Right forelimb (tissue), 1 donor: Measurements from ENCODE around the gene KCNE5.
"Not testable (repeated sequence)": the region's sequence is repeated elsewhere in the genome, so short reads cannot be mapped to it uniquely, and the experiment has no call there.

Experiments
- DNase-seq: peaks from one replicate; pipeline ENCODE4 v3.0.0-alpha.2; 2018

KCNE5 gene

GRCh38 chrX:109601486-109601885 lies 23.5 kb downstream of the KCNE5 start:
- DNase-seq, result no peak

DNA sequence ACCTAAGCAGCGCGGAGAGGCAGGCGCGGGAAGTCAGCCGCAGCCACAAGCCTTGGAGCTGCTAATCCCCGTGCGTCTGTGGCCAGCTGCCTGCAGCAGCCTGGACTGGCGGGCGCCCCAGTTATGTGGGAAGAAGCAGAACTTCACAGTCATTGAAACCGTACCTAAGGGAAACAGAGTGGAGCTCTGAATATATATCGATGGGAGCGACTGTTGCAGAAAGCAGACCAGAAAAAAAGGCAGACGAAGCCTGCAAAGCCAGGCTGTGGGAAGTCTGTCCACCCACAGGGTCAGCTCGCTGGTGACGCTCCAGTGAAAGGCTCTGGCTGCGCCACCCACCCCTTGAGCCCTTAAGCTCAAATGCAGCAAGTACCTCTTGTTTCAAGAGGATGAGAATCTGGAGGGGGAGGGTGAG lies 24.7 kb downstream of the KCNE5 start:
- peak; percentile 55 for DNase-seq

DNA sequence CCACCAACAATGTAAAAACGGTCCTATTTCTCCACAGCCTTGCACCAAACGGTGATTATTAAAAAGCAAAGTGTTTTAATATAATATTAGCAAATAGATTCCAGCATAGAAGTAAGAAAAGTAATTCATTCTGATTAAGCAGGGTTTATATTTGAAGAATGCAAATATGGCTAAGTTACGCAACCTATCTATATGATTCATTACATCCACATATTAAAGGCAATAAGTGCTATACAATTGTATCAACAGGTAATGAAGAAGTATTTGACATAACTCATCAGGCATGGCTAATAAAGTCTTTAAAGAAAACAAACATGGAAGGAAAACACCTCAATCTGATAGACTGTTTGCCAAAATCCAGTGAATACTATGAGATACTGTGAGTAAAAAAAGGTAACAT lies 29.0 kb downstream of the KCNE5 start:
- DNase-seq, result no peak

DNA sequence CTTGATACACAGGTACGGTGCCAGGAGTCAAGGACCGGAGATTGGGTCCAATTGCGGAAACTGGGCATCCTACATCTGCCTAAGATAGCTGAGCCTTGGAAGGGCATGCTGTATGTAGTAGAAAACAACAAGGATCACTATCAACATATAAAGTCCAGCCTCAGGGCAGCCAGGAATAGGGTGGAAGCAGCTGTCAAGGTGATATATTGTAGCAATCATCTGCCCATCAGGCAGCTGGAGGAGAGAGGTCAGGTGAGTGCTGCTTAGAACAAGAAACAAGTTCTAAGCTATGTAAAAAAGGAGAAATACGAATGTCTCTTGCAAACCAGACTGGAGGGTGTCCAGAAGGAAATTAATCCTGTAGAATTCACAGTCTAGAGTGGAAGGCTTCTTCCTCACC lies 34.8 kb downstream of the KCNE5 start:
- DNase-seq, result no peak

DNA sequence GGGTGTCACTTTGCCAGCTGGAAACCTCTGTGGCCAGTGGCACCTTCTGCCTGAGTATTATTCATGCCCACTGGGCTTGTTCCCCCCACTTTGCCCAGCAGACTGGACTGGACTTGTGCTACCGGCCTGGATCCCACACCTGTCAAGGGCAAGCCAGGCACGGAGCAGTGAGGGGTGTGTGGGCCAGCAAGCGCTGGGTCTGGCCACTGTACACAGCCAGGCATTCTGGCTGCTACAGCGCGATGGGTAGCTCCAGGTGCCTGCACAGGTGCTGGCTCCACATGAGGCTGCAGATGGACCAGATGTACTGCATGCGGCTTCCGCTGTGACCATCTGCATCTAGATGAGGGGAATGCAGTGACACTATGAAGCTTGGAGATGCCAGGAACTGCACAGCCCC lies 39.5 kb downstream of the KCNE5 start:
- no peak for DNase-seq

GRCh38 chrX:109578916-109579315 lies 46.1 kb downstream of the KCNE5 start:
- DNase-seq, result no peak

GRCh38 chrX:109577055-109577454 lies 47.9 kb downstream of the KCNE5 start:
- DNase-seq, result no peak

DNA sequence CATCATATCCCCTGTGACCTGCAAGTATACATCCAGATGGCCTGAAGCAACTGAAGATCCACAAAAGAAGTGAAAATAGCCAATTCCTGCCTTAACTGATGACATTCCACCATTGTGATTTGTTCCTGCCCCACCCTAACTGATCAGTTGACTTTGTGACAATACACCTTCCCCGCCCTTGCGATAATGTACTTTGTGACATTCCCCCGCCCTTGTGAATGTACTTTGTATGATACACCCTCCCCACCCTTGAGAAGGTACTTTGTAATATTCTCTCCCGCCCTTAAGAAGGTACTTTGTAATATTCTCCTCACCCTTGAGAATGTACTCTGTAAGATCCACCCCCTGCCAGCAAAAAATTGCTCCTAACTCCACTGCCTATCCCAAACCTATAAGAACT lies 48.9 kb downstream of the KCNE5 start:
- DNase-seq, result not testable (repeated sequence)
